Upper lobe of left lung (tissue), 4 donors: ENCODE measurements around the gene MISP3.

Experiments used
- EP300 ChIP-seq, 4 donors: sonication (generic); formaldehyde crosslinking; IDR thresholded peaks; one replicate each; pipeline ENCODE4 v1.5.1; 2017; ENCODE audit warnings: antibody characterized with exemption in 4 of 4, control low read depth in 2 of 4
- POLR2A ChIP-seq, 4 donors: fragments of 450-650 bp; IDR thresholded peaks; one replicate each; pipeline ENCODE4 v1.5.1; 2016 to 2017; ENCODE audit warnings: antibody characterized with exemption in 4 of 4, mild to moderate bottlenecking in 2 of 4
- POLR2AphosphoS5 ChIP-seq, 2 donors: sonication (generic); formaldehyde crosslinking; IDR thresholded peaks; one replicate each; pipeline ENCODE4 v1.5.1; 2017; ENCODE audit warnings: antibody characterized with exemption in 2 of 2
- TF ChIP-seq, protein P1 (sequence below), 6 experiments: fragments of 450-650 bp in 4 of 6; fragments of 200-600 bp in 2 of 6; sonication (generic) in 2 of 6; IDR thresholded peaks; one replicate each; pipeline ENCODE4 v1.5.1; 2016 to 2019; ENCODE audit warnings: antibody characterized with exemption in 6 of 6

DNA sequence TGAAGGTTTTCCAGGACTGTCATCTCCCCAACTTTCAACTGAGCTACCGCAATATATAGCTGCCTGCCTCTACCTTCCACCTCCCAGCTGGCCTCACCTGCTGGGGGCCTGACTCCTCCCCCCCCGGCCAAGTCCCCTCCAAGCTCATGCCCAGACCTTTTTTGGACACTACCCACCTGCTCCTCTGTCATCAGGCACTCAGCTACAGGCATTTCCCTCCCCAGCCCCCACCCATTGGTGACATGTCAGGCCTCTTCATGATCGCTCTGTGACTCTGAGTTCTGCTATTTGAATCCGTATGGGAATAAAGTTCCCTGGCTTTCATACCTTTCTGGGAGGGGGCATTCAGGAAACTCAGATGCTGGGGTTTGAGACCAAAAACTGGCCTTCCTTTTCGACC, 43.2 kb downstream of the MISP3 start:
- TF ChIP-seq, protein P1, sequence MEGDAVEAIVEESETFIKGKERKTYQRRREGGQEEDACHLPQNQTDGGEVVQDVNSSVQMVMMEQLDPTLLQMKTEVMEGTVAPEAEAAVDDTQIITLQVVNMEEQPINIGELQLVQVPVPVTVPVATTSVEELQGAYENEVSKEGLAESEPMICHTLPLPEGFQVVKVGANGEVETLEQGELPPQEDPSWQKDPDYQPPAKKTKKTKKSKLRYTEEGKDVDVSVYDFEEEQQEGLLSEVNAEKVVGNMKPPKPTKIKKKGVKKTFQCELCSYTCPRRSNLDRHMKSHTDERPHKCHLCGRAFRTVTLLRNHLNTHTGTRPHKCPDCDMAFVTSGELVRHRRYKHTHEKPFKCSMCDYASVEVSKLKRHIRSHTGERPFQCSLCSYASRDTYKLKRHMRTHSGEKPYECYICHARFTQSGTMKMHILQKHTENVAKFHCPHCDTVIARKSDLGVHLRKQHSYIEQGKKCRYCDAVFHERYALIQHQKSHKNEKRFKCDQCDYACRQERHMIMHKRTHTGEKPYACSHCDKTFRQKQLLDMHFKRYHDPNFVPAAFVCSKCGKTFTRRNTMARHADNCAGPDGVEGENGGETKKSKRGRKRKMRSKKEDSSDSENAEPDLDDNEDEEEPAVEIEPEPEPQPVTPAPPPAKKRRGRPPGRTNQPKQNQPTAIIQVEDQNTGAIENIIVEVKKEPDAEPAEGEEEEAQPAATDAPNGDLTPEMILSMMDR (IDR thresholded peaks at IDR 0.05): no peak
- no peak for TF ChIP-seq POLR2A (IDR thresholded peaks at IDR 0.05)
- TF ChIP-seq EP300 (IDR thresholded peaks at IDR 0.05): no peak
- no peak for TF ChIP-seq POLR2AphosphoS5 (IDR thresholded peaks at IDR 0.05)
